ENCODE data around the gene GALK2.

- TF ChIP-seq, protein P1, sequence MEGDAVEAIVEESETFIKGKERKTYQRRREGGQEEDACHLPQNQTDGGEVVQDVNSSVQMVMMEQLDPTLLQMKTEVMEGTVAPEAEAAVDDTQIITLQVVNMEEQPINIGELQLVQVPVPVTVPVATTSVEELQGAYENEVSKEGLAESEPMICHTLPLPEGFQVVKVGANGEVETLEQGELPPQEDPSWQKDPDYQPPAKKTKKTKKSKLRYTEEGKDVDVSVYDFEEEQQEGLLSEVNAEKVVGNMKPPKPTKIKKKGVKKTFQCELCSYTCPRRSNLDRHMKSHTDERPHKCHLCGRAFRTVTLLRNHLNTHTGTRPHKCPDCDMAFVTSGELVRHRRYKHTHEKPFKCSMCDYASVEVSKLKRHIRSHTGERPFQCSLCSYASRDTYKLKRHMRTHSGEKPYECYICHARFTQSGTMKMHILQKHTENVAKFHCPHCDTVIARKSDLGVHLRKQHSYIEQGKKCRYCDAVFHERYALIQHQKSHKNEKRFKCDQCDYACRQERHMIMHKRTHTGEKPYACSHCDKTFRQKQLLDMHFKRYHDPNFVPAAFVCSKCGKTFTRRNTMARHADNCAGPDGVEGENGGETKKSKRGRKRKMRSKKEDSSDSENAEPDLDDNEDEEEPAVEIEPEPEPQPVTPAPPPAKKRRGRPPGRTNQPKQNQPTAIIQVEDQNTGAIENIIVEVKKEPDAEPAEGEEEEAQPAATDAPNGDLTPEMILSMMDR (IDR thresholded peaks at IDR 0.05): no peak
- TF ChIP-seq SIN3A (IDR thresholded peaks at IDR 0.05; ENCODE audit: borderline replicate concordance, insufficient read depth, low read depth, low read length) (no peak), POLR2AphosphoS5 (IDR thresholded peaks at IDR 0.05; ENCODE audit: low read depth, low read length) (no peak), TCF7L2 (IDR thresholded peaks at IDR 0.05; ENCODE audit: low read depth, low read length) (no peak)
- TF ChIP-seq, protein P2, sequence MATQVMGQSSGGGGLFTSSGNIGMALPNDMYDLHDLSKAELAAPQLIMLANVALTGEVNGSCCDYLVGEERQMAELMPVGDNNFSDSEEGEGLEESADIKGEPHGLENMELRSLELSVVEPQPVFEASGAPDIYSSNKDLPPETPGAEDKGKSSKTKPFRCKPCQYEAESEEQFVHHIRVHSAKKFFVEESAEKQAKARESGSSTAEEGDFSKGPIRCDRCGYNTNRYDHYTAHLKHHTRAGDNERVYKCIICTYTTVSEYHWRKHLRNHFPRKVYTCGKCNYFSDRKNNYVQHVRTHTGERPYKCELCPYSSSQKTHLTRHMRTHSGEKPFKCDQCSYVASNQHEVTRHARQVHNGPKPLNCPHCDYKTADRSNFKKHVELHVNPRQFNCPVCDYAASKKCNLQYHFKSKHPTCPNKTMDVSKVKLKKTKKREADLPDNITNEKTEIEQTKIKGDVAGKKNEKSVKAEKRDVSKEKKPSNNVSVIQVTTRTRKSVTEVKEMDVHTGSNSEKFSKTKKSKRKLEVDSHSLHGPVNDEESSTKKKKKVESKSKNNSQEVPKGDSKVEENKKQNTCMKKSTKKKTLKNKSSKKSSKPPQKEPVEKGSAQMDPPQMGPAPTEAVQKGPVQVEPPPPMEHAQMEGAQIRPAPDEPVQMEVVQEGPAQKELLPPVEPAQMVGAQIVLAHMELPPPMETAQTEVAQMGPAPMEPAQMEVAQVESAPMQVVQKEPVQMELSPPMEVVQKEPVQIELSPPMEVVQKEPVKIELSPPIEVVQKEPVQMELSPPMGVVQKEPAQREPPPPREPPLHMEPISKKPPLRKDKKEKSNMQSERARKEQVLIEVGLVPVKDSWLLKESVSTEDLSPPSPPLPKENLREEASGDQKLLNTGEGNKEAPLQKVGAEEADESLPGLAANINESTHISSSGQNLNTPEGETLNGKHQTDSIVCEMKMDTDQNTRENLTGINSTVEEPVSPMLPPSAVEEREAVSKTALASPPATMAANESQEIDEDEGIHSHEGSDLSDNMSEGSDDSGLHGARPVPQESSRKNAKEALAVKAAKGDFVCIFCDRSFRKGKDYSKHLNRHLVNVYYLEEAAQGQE (IDR thresholded peaks at IDR 0.05; ENCODE audit: insufficient read depth in 1 of 2, low read depth in 2 of 2, low read length in 1 of 2): no peak
Measured at GRCh38 chr15:49320351-49320750, 150.3 kb downstream of the GALK2 start.

Measured in Panc1 (cell line).